Measurements from ENCODE around the gene TMEM131.

The TMEM131 gene

GRCh38 chr2:97766567-97766966, 229.2 kb downstream of the TMEM131 start:
- H3K9me3 ChIP-seq (ENCODE audit: control insufficient read depth, low read length): no peaks in the 10 kb centered on the region
- H3K36me3 ChIP-seq (ENCODE audit: control insufficient read depth, insufficient read depth, low read length): no peaks in the 10 kb centered on the region
- H3K9ac ChIP-seq (ENCODE audit: low read length): no peak overlapping the region
- no peaks in the 10 kb centered on the region for H3K27me3 ChIP-seq (ENCODE audit: control insufficient read depth, insufficient read depth, low read length)
- no peak overlapping the region for H3K4me3 ChIP-seq (ENCODE audit: low read length)
- H3K4me1 ChIP-seq (ENCODE audit: control insufficient read depth, insufficient read depth, low read length): peaks cover 16% of the 10 kb centered on the region

- Histone ChIP-seq H3K9ac (ENCODE audit: low read length) (no peak overlapping the region), H3K36me3 (ENCODE audit: control insufficient read depth, insufficient read depth, low read length) (no peaks in the 10 kb centered on the region), H3K4me3 (ENCODE audit: low read length) (no peak overlapping the region), H3K4me1 (ENCODE audit: control insufficient read depth, insufficient read depth, low read length) (peaks cover 23% of the 10 kb centered on the region), H3K9me3 (ENCODE audit: control insufficient read depth, low read length) (no peaks in the 10 kb centered on the region), H3K27me3 (ENCODE audit: control insufficient read depth, insufficient read depth, low read length) (no peaks in the 10 kb centered on the region)
These were observed 229.8 kb downstream of the TMEM131 start for GRCh38 chr2:97765933-97766332.

- H3K9me3 ChIP-seq (ENCODE audit: control insufficient read depth, low read length): no peaks in the 10 kb centered on the region
- no peak overlapping the region for H3K9ac ChIP-seq (ENCODE audit: low read length)
- no peaks in the 10 kb centered on the region for H3K27me3 ChIP-seq (ENCODE audit: control insufficient read depth, insufficient read depth, low read length)
- H3K36me3 ChIP-seq (ENCODE audit: control insufficient read depth, insufficient read depth, low read length): no peaks in the 10 kb centered on the region
- no peak overlapping the region for H3K4me3 ChIP-seq (ENCODE audit: low read length)
- peaks cover 35% of the 10 kb centered on the region for H3K4me1 ChIP-seq (ENCODE audit: control insufficient read depth, insufficient read depth, low read length)
These were observed 231.0 kb downstream of the TMEM131 start for GRCh38 chr2:97764559-97765263.

- Histone ChIP-seq H3K4me1 (ENCODE audit: control insufficient read depth, insufficient read depth, low read length) (peaks cover 49% of the 10 kb centered on the region), H3K9ac (ENCODE audit: low read length) (no peak overlapping the region), H3K9me3 (ENCODE audit: control insufficient read depth, low read length) (no peaks in the 10 kb centered on the region), H3K4me3 (ENCODE audit: low read length) (no peak overlapping the region), H3K36me3 (ENCODE audit: control insufficient read depth, insufficient read depth, low read length) (peaks cover 11% of the 10 kb centered on the region), H3K27me3 (ENCODE audit: control insufficient read depth, insufficient read depth, low read length) (no peaks in the 10 kb centered on the region)
These were observed 232.4 kb downstream of the TMEM131 start for GRCh38 chr2:97763176-97763845.

- no peaks in the 10 kb centered on the region for H3K9me3 ChIP-seq (ENCODE audit: control insufficient read depth, low read length)
- H3K4me3 ChIP-seq (ENCODE audit: low read length): no peak overlapping the region
- peaks cover 12% of the 10 kb centered on the region for H3K36me3 ChIP-seq (ENCODE audit: control insufficient read depth, insufficient read depth, low read length)
- H3K9ac ChIP-seq (ENCODE audit: low read length): no peak overlapping the region
- H3K27me3 ChIP-seq (ENCODE audit: control insufficient read depth, insufficient read depth, low read length): no peaks in the 10 kb centered on the region
- H3K4me1 ChIP-seq (ENCODE audit: control insufficient read depth, insufficient read depth, low read length): peaks cover 40% of the 10 kb centered on the region
These were observed 234.6 kb downstream of the TMEM131 start for GRCh38 chr2:97761192-97761591.

GRCh38 chr2:97760480-97761049, 235.2 kb downstream of the TMEM131 start:
- no peaks in the 10 kb centered on the region for H3K27me3 ChIP-seq (ENCODE audit: control insufficient read depth, insufficient read depth, low read length)
- no peaks in the 10 kb centered on the region for H3K9me3 ChIP-seq (ENCODE audit: control insufficient read depth, low read length)
- no peak overlapping the region for H3K9ac ChIP-seq (ENCODE audit: low read length)
- H3K4me3 ChIP-seq (ENCODE audit: low read length): no peak overlapping the region
- peaks cover 12% of the 10 kb centered on the region for H3K36me3 ChIP-seq (ENCODE audit: control insufficient read depth, insufficient read depth, low read length)
- H3K4me1 ChIP-seq (ENCODE audit: control insufficient read depth, insufficient read depth, low read length): peaks cover 35% of the 10 kb centered on the region

GRCh38 chr2:97759727-97760407, 235.9 kb downstream of the TMEM131 start:
- Histone ChIP-seq H3K36me3 (ENCODE audit: control insufficient read depth, insufficient read depth, low read length) (peaks cover 12% of the 10 kb centered on the region), H3K27me3 (ENCODE audit: control insufficient read depth, insufficient read depth, low read length) (no peaks in the 10 kb centered on the region), H3K4me1 (ENCODE audit: control insufficient read depth, insufficient read depth, low read length) (peaks cover 35% of the 10 kb centered on the region), H3K9me3 (ENCODE audit: control insufficient read depth, low read length) (no peaks in the 10 kb centered on the region), H3K4me3 (ENCODE audit: low read length) (no peak overlapping the region), H3K9ac (ENCODE audit: low read length) (no peak overlapping the region)

GRCh38 chr2:97758131-97758705, 237.5 kb downstream of the TMEM131 start:
- H3K4me3 ChIP-seq (ENCODE audit: low read length): no peak overlapping the region
- H3K9me3 ChIP-seq (ENCODE audit: control insufficient read depth, low read length): no peaks in the 10 kb centered on the region
- H3K36me3 ChIP-seq (ENCODE audit: control insufficient read depth, insufficient read depth, low read length): peaks cover 12% of the 10 kb centered on the region
- H3K4me1 ChIP-seq (ENCODE audit: control insufficient read depth, insufficient read depth, low read length): peaks cover 35% of the 10 kb centered on the region
- no peak overlapping the region for H3K9ac ChIP-seq (ENCODE audit: low read length)
- H3K27me3 ChIP-seq (ENCODE audit: control insufficient read depth, insufficient read depth, low read length): no peaks in the 10 kb centered on the region

GRCh38 chr2:97757062-97757461, 238.7 kb downstream of the TMEM131 start:
- no peak overlapping the region for H3K9ac ChIP-seq (ENCODE audit: low read length)
- no peaks in the 10 kb centered on the region for H3K9me3 ChIP-seq (ENCODE audit: control insufficient read depth, low read length)
- H3K4me1 ChIP-seq (ENCODE audit: control insufficient read depth, insufficient read depth, low read length): peaks cover 35% of the 10 kb centered on the region
- no peak overlapping the region for H3K4me3 ChIP-seq (ENCODE audit: low read length)
- peaks cover 12% of the 10 kb centered on the region for H3K36me3 ChIP-seq (ENCODE audit: control insufficient read depth, insufficient read depth, low read length)
- H3K27me3 ChIP-seq (ENCODE audit: control insufficient read depth, insufficient read depth, low read length): no peaks in the 10 kb centered on the region

- H3K4me1 ChIP-seq (ENCODE audit: control insufficient read depth, insufficient read depth, low read length): peaks cover 23% of the 10 kb centered on the region
- no peak overlapping the region for H3K9ac ChIP-seq (ENCODE audit: low read length)
- H3K27me3 ChIP-seq (ENCODE audit: control insufficient read depth, insufficient read depth, low read length): no peaks in the 10 kb centered on the region
- no peak overlapping the region for H3K4me3 ChIP-seq (ENCODE audit: low read length)
- no peaks in the 10 kb centered on the region for H3K9me3 ChIP-seq (ENCODE audit: control insufficient read depth, low read length)
- peaks cover 19% of the 10 kb centered on the region for H3K36me3 ChIP-seq (ENCODE audit: control insufficient read depth, insufficient read depth, low read length)
These were observed 240.3 kb downstream of the TMEM131 start for GRCh38 chr2:97755491-97755890.

- H3K4me1 ChIP-seq (ENCODE audit: control insufficient read depth, insufficient read depth, low read length): peaks cover 17% of the 10 kb centered on the region
- peaks cover 19% of the 10 kb centered on the region for H3K36me3 ChIP-seq (ENCODE audit: control insufficient read depth, insufficient read depth, low read length)
- H3K9me3 ChIP-seq (ENCODE audit: control insufficient read depth, low read length): no peaks in the 10 kb centered on the region
- no peak overlapping the region for H3K4me3 ChIP-seq (ENCODE audit: low read length)
- H3K9ac ChIP-seq (ENCODE audit: low read length): no peak overlapping the region
- H3K27me3 ChIP-seq (ENCODE audit: control insufficient read depth, insufficient read depth, low read length): no peaks in the 10 kb centered on the region
These were observed 240.9 kb downstream of the TMEM131 start for GRCh38 chr2:97754690-97755346.
